ENCODE measurements around the gene NR3C2.

DNA sequence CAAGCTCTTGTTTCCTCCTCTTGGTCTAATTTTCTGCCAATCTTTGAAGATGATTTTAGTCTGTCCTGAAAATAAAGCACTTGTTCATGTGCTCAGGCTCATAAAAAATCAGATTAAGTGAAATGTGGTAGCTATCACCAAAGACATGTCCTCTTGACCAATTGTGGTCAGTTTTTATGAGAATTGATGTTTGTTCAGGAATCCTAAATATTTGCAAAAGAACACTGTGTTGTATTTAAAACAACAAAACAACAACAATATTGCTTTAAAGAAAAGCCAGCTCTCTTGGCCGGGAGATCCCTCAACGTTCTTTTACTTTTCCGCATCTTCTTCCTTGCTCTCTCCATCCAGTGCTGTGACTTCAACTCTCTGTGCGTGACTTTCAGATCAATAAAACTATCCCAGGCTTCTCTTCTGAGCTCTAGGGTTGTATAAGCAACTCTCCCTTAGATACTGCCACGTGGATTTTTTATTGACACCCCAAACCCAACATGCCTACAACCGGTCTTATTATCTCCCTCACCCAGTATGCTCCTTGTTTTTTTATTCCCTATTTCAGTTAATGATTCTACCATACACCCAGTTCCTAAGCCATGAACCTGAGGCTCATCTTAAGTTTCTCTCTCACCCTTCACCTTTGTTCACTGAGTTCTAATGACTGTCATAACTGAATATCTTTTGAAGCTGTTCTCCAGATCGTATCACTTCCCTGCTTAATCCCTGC, 400.4 kb downstream of the NR3C2 start:
- TF ChIP-seq, protein P1, sequence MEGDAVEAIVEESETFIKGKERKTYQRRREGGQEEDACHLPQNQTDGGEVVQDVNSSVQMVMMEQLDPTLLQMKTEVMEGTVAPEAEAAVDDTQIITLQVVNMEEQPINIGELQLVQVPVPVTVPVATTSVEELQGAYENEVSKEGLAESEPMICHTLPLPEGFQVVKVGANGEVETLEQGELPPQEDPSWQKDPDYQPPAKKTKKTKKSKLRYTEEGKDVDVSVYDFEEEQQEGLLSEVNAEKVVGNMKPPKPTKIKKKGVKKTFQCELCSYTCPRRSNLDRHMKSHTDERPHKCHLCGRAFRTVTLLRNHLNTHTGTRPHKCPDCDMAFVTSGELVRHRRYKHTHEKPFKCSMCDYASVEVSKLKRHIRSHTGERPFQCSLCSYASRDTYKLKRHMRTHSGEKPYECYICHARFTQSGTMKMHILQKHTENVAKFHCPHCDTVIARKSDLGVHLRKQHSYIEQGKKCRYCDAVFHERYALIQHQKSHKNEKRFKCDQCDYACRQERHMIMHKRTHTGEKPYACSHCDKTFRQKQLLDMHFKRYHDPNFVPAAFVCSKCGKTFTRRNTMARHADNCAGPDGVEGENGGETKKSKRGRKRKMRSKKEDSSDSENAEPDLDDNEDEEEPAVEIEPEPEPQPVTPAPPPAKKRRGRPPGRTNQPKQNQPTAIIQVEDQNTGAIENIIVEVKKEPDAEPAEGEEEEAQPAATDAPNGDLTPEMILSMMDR (IDR thresholded peaks at IDR 0.05), result no peak
- TF ChIP-seq ZFX (IDR thresholded peaks at IDR 0.05; ENCODE audit: borderline replicate concordance), result no peak
